HG02840 (cell line): ENCODE data around the gene LMCD1.

Experiments used
- ATAC-seq: cut with Tn5 transposase; IDR thresholded peaks from one replicate; pipeline ENCODE4 v1.9.1; 2021; ENCODE audit warnings: mild to moderate bottlenecking, moderate library complexity, moderate number of reproducible peaks; ENCODE audit not compliant: unreplicated experiment, low FRiP score

The LMCD1 gene

DNA sequence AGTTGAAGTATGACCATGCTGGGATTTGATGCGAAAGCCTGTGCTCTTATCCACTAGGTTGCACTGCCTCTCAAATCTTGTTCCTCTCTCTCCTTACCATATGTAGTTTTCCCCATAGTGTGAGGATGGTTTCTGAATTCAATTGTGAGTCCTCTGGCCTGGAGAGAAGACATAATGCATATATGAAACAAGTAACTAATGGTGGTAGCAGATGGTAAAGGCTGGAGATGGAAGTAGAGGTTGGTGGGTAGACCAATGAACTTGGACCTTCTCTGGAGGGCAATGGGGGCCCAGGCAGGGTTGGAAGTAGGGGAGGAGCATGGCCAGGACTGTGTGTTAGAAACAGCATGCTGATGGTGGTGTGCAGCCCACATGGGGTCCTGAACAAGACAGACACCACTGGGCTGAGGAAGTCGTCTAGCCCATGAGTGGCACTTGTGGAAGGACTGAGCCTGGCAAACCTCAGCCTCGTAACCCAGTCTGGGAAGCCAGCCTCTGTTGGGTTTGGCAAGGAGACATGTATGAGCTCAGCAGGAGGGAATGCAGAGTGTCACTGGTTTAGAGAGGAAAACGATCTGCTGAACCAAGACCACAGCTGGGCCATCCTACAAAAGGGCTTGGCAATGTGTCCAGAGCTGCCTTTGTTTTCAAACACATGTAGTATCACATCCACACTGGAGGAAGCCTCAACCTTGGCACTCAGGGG lies 18.5 kb upstream of the LMCD1 start:
- no peak for ATAC-seq

DNA sequence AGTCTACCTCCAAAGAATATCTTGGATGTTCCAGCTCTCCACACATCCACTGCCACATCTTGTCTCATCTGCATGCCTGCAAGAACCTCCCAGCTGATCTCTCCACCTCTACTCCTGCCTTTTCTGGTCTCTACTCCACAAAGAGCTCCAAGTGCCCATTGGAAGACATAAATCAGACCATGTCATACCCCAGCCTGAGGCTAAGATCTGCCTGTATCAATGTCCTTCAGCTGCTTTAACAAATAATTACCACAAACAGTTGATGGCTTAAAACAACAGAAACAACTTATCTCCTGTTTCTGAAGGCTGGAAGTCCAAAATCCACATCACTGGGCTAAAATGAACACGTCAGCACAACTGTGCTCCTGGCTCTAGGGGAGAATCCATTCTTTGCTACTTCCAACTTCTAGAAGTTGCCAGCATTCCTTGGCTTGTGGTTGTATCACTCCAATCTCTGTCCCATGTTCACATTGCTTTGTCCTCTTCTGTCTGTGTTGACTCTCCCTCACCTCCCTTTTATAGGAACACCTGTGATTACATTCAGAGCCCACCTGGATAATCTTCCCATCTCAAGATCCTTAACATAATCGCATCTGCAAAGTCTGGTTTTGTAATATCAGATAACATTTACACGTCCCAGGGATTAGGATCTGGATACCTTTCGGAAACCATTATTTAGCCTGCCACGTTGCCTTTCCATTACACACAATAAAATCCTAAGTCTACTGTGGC lies 17.0 kb upstream of the LMCD1 start:
- ATAC-seq, result no peak

DNA sequence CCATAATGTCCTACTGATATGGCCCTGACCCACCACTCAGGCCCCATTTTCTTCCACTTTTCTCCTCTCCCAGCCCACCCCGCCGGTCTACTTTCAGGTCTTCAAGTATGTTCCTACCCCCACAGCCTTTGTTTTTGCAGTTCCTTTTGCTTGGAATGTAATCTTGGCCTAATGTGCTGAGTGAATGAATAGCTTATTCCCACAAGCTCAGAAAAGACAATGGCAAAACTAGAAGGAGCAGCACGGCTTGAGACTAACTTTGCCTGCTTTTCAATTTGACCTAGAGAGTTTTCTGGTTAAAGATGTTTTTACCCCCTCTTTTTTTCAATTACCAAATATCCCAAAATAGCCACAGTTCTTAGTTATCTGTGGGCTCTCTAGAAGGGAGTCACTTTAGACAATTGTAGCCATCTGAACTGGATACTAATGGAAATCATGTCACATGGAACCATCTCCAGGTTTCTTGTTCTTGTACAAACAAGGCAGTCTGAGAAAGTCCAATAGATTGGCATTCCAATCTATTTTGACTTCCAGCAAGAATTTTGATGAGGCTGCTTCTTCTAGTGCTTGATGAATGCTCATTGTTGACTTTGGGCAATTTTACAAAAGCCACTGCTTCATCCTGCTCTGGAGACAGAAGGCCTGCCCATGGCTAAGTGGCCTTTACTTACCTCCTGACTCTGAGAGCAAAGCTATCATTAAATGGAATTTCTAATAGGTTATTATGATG lies 16.3 kb upstream of the LMCD1 start:
- ATAC-seq, result no peak

DNA sequence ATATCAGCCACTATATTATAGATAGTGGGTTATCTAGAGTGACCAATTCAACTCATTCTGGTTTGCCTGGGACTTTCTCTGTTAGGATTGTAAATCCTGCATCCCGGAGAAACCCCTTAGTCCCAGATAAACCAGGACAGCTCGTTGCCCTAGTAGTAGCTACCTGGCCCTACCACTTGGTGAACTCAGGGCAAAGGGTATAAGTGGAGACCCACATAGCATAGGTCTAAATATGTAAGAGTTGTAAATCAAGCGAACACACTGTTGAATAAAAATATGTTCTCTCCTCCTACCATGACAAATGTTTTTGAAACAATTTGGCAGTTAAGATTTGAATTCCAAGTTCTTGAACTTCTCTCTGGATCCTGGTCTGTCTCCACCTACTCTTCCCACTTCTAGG lies 15.7 kb upstream of the LMCD1 start:
- no peak for ATAC-seq

DNA sequence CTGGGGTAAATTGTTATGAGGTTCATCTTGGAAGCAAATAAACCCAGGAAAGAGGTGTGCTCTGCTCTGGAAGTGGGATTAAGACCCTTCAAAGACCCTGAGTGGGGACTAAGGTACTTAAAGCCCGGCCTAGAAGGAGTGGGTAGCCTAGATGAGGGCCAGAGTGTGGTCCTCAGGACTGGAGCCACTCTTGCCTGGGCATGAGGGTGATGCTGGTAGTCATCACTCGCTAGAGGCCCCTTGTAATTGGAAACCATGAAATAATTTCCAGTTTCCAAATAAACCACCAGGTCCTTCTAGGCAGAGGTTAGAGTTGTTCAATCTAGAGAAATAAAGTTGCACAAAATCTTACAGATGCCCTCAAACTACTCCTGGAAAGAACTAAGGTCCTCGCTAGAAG lies 15.2 kb upstream of the LMCD1 start:
- ATAC-seq, result no peak

DNA sequence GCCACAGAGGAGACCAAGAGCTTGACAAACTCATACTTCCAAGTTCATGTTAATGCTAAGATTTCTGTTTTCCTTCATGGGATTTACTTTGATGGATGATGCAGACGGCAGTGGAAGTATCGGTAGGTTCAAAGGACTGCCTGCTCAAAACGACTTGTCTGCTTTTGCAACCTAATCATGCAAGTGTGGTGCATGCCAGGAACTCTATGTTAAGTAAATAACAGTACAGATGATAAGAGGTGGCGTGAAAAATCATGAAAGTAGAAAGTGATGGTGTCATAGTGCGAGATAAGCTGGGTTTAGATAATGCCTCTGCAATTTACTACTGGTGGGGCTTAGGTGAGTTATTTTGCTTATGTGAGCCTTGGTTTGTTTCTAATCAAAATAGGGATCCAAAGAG lies 14.7 kb upstream of the LMCD1 start:
- no peak for ATAC-seq

DNA sequence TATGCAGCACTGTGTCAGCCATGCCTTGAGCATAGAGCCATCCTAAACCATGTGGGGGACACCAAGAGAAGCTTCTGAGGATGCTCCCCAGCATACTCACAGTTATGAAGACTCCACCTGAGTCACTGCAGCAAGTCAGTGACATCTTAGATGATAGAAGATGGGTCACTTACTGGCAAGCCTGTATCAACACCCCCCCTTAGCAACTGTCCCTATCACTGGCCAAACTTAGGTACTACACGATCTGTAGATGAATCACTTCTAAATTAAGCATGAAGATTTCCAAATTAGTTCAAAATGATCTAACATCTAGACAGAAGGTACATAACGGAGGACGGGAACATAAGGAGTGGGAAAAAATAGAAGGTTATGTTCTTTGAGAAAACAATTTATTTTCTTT lies 13.2 kb upstream of the LMCD1 start:
- ATAC-seq, result no peak

DNA sequence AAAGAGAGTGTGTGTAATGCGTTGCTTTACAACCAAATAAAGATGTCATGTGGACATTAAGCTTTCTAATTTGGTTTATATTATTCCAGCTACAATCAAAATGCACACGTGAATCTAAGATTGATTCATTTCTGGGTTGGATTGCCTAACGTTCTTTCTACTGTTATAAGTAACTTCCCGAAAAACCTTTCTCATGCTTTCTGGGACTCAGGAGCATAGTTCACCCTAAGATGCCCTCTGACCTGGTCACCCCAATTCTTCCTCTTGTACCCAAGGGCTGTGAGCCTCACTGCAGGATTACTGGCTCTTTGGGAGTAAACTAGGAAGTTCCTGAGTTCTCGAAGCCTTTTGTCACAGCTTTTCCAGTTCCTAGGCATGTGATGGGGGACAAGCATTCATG lies 12.7 kb upstream of the LMCD1 start:
- no peak for ATAC-seq

DNA sequence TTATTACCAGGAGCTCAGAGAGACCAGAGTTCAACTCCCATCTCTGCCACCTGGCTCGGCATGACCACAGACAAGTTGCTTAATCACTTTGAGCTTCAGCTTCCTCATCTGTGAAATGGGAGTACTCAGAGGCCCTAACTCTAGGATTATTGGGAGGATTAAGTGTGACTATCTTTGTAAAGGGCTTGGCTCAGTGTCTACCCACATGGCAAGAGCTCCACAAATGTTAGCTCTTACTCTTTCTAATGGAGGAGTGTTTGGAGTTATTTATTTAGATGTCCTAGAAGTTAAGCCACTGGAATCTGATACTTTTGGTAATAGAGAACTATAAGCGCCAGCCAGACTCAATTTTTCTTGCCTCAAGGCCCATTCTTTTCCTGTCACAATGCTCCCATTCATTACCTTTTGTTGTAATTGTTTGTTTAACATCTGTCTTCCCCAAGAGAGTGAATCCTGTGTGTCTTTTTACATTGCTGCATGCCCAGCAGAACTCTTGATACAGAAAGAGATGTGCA lies 12.3 kb upstream of the LMCD1 start:
- no peak for ATAC-seq

DNA sequence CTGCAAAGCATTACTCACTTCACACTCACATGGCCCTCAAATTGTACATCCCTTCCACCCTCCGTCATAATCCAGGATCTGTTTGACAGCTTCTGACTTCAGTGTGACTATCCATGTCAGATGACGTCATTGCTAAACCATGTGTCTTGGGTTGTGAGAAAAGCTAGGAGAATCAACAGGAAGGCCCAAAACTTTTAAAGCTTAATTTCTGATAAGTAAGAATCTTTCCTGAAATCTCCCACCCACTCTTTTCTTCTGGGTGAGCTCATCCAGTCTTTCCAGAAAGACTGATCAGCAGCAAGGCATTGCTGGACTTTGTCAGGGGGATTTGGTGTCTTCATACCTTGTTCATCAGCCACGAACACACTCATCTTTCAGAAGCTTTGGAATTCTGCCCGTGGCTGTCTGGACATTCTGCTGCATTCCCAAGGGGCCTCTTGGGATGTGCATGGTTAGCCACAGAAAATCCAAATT lies 11.5 kb upstream of the LMCD1 start:
- ATAC-seq, result no peak

DNA sequence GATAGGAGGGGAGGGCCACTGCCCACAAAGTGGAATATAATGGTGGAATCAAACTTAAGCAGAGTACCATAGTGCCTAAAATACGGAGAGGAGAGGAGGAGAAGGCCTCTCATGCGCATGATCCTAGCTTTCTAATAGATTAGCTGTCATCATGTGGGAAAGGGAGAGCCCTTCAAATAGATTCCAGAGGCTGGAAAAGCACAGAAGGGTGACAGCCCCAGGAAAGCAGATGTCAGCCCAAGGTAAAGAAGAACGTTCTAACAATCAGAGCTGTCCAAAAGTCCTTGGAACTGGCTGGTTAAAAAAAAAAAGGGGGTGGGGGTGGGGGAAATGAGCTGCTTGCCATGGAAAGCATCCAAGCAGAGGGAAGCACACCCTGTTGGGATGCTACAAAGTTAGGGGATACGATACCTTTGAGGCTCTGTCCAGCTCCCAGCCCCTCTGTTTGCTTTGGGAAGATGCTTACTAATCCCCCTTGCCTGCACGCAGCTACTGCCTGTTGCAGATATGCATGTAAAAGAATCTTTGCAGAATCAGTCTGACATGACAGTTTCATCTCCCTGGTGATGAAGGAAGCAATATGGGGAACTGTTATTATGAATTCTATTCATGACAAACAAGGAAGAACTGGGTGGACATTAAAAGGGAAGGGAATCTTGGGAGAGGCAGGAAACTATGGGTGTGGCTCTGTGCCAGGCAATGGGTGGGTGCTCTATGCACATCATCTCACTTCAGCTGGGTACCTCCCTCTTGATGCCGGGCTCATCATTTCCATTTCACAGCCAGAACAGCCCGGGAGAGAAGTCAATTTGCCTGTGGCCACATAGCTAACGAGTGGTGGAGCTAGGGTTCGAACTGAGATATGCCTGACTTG lies 10.1 kb upstream of the LMCD1 start:
- ATAC-seq, result no peak

DNA sequence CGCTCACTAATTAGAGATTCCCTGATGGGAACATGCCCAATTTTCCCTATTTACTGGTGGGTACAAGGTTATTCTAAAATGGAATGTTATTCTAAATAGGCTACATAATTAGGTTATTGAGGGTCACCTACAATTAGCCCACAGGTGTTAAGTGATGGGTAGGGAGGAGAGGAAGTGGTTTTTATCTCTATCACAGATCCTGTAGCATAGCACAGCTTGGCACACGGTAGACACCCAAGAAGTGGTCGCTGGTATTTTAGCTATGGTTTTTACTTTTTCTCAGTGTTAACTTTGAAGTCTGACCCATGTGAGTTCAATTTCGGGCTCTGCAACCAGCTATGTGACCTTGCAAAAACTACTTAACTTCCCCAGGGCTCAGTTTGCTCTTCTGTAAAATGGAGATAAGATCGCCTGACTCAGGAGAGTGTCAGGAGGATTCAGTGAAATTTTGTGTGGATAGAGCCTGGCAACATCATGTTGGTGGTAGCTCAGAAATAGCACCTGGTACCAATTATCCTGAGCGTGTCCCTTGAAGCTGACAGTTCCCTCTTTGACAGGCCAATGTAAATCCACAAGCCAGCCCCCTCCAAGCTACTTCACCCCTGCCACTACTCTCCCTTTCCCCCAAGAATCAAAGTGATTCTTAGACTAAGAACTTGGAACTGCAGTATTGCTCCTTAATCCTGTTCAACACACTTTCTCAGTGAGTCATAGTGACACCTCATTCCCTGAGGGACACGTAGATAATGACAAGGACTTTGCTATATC lies 8.7 kb upstream of the LMCD1 start:
- no peak for ATAC-seq

DNA sequence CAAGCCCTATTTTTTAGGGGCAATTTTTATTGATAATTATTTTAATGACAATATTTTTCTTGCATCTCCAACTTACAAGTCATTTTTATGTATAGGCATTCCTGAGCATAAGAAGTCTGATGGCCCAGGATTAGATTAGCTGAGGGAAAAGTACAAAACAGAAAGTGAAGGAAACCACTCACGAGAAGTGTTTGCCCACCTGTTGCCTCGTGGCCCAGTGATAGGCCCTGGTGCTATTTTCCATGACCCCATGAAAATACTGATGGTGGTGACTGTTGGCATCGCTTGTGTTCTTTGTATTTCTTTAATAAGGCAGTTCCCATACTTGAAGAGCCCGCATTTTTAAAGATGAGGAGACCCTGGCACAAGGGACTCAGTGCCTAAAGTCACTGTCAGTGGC lies 7.9 kb upstream of the LMCD1 start:
- ATAC-seq, result no peak

DNA sequence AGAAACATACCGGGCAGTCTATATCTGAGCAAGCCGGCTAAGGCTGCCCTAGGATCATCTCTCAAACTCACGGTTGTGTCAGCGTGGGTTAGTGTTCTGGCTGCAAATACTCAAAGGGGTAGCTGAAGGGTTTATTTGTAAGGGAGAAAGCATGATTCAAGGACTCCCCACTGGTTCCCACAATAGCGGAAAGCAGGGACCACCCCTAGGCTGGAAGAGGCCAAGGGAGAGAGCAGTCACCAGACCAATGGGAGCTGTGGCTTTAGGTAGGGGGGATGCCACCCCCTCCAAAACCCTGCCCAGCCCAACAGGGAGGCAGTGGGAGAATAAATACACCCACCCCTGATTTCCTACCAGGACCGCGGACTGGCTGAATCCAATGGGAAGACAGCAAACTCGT lies 7.3 kb upstream of the LMCD1 start:
- ATAC-seq, result no peak

DNA sequence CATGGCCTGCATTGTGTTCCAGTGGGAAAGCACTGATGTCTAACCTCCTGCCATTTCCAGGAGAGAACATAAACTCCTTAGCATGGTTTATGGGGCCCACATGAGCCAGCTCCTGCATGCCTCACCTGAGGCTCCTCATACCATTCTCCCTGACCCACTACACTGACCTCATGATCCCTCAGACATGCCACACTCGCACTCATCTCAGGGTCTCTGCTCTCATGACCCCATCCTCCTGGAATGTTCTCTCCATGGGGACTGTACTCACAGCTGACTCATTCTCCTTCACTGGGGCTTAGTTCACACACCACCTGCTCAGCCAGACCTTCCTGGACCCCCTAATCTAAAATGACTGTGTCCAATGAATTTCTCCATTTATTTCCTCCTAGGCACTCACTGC lies 4.0 kb upstream of the LMCD1 start:
- no peak for ATAC-seq

DNA sequence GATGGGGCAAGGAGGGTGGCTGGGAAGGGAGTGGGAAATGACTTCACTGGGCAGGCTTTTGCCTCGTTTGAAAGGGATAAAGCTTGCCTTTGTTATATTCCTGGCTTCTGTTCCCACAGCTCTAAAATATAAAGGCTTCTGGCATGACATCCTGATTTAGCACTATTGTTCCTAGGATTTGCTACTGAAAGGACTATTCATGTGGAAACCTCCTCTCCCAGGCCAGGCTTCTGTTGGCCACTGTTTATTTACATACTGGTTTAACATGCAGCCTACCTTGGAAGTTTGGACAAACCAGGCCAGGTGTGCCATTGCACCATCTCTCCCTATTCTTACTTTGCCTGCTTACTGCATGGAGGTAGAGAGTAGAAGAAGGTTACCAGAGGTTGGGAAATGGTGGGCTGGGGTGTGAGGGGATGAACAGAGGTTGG lies 2.4 kb upstream of the LMCD1 start:
- ATAC-seq, result no peak

DNA sequence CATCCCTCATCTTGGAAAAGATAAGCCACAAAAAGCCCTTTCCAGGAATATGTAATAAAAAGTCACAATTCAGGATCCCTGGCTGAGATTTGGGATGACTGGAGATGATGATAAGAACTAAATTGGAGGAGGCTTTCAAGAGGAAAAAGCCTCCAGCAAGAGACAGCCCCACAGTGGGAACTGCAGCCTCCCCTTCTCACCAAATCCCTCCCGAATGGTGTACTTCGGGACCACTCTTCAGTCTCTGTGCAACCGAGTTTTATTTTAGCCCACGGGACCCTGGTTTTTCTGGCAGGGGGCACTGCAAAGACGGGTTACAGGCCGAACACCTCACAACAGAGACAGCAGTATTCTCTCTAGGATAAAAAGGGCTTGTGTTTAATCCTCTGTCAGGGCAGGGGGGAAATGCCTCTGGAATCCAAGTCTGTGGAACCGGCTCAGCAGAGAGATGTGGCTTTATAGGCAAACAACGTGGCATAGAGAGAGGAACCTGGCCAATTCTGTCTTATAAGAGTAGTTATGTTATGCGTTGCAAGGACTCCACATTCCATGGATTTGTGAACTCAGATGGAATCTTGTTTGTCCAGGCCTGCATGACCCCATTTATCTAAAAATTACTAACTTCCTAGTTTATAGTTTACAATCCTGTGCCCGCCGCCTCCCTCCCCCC lies 1.2 kb upstream of the LMCD1 start:
- no peak for ATAC-seq

DNA sequence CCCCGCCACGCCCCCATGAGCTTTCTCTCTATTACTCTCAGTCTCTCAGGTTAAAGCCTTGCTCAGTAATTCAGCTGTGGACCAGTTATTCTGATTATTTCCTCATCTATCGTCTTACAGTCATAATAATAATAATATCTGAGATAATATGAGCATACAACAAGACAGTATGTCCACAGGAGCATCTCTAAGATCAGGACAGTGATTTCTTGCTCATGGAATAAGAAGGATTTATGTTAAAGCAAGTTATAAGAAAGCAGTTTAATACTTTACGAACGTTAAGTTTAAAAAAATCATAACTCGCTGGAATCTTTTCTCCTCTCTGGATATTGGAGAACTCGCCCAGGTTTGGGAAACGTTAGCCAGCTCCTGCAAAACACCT lies 643 bp upstream of the LMCD1 start:
- no peak for ATAC-seq

DNA sequence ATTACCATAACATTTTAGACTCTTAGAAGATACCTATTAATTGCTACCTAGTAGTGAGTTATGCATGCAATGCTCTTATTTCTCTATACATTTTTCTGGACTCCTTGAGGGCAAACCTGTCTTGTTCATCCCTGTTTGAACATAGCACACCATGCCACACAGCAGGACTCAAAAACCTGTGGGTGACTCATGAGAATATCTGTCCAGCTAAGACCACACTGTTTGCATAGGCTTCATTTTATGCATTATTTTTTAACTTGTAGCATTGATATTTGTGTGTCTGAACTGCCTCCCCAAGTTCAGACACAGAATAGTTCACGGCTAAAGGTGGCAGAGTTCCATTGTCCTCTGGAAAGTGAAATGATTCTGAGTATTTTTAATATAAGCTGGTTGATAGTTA lies 1.8 kb downstream of the LMCD1 start:
- no peak for ATAC-seq
